OCI-LY7 (cell line): ENCODE data around the gene CEP20. TPM values are rescaled to one million over a fixed set of nuclear protein-coding genes. Genes with fewer than 3 reads are reported as not detected.

Source experiments
- BruUV-seq: library from RNA; stranded (reverse); fragments of 400-500 nt; replicated peaks from 2 replicates; lab custom pipeline; 2021; lab: Mats Ljungman, UMichigan
- CTCF ChIA-PET: fragments of 300-600 bp; sonication (Branson Sonifier 250); formaldehyde crosslinking; loops from one replicate; lab custom pipeline; 2022; ENCODE audit warnings: antibody characterized with exemption; ENCODE audit not compliant: unreplicated experiment; lab: Charles Lee
- POLR2A ChIA-PET: fragments of 300-600 bp; sonication (Branson Sonifier 250); formaldehyde crosslinking; loops from one replicate; lab custom pipeline; 2022; ENCODE audit warnings: antibody characterized with exemption; lab: Charles Lee
- DNase-seq: peaks from one replicate; pipeline ENCODE4 v3.0.0-alpha.2; 2015; ENCODE audit warnings: low spot score
- H2AFZ ChIP-seq: fragments of 200-600 bp; sonication (generic), shearing (Covaris generic); 2 replicates; pipeline ENCODE4 v1.6.1; 2014; ENCODE audit warnings: mild to moderate bottlenecking, antibody characterized with exemption, low read length, moderate library complexity
- H3K27ac ChIP-seq: fragments of 200-600 bp; sonication (generic); 2 replicates; pipeline ENCODE4 v1.5.1; 2014; ENCODE audit warnings: mixed run types, low read depth, mild to moderate bottlenecking, moderate library complexity, low read length, inconsistent platforms; ENCODE audit not compliant: poor library complexity, severe bottlenecking
- H3K36me3 ChIP-seq: fragments of 200-600 bp; sonication (generic); 2 replicates; pipeline ENCODE4 v1.6.1; 2014; ENCODE audit warnings: mild to moderate bottlenecking, antibody characterized with exemption, low read length, moderate library complexity, mixed read lengths; ENCODE audit not compliant: insufficient read depth
- H3K4me1 ChIP-seq: fragments of 200-600 bp; sonication (generic); 2 replicates; pipeline ENCODE4 v1.5.1; 2014; ENCODE audit warnings: mild to moderate bottlenecking, low read length; ENCODE audit not compliant: insufficient read depth, poor library complexity, severe bottlenecking
- H3K4me2 ChIP-seq: fragments of 200-600 bp; sonication (generic); 2 replicates; pipeline ENCODE4 v1.6.1; 2014; ENCODE audit warnings: mild to moderate bottlenecking, low read length
- H3K4me3 ChIP-seq: fragments of 200-600 bp; sonication (generic); 2 replicates; pipeline ENCODE4 v1.5.1; 2014; ENCODE audit warnings: mild to moderate bottlenecking, low read depth, low read length; ENCODE audit not compliant: poor library complexity, severe bottlenecking
- H3K79me2 ChIP-seq: fragments of 200-600 bp; sonication (generic); 2 replicates; pipeline ENCODE4 v1.6.1; 2016; ENCODE audit warnings: low read depth, mild to moderate bottlenecking, low read length, moderate library complexity, mixed read lengths; ENCODE audit not compliant: insufficient read depth
- H3K9me2 ChIP-seq: fragments of 200-600 bp; sonication (generic); 2 replicates; pipeline ENCODE4 v1.6.1; 2016; ENCODE audit warnings: mild to moderate bottlenecking, low read length, mixed read lengths; ENCODE audit not compliant: insufficient read depth
- H3K9me3 ChIP-seq: fragments of 200-600 bp; sonication (generic); 2 replicates; pipeline ENCODE4 v1.6.1; 2014; ENCODE audit warnings: mild to moderate bottlenecking, mixed run types, low read length, mixed read lengths
- H4K20me1 ChIP-seq: fragments of 200-600 bp; sonication (generic); 2 replicates; pipeline ENCODE4 v1.6.1; 2014; ENCODE audit warnings: mild to moderate bottlenecking, antibody characterized with exemption, low read length, moderate library complexity, mixed read lengths; ENCODE audit not compliant: insufficient read depth
- EZH2phosphoT487 ChIP-seq: fragments of 200-600 bp; sonication (generic); IDR thresholded peaks from 2 replicates; pipeline ENCODE4 v1.6.1; 2018; ENCODE audit warnings: low read depth, borderline replicate concordance, mild to moderate bottlenecking, mixed run types, antibody characterized with exemption, low read length, moderate library complexity, mixed read lengths
- intact Hi-C: fragments of 100-400 bp; cut with micrococcal nuclease; formaldehyde crosslinking; loops from one replicate; pipeline ENCODE4 v1.10.0; 2022; ENCODE audit not compliant: unreplicated experiment
- total RNA-seq, 2 experiments: library from RNA; depleted of rRNA in 1 of 2; stranded (reverse); fragments of >200 nt in 1 of 2; shearing (Covaris generic) in 1 of 2; gene quantifications; 2 replicates each; pipeline ENCODE4 v1.2.3, GENCODE V29; 2014 to 2022
- TF ChIP-seq, protein P1 (sequence below): fragments of 200-600 bp; sonication (generic); conservative IDR thresholded peaks from 2 replicates; pipeline ENCODE4 v1.5.1; 2014; ENCODE audit warnings: mild to moderate bottlenecking, antibody characterized with exemption, low read length, moderate library complexity, mixed read lengths

The CEP20 gene
- total RNA-seq, 2 experiments from 2014 or later: 36.6 to 62.8 TPM

DNA sequence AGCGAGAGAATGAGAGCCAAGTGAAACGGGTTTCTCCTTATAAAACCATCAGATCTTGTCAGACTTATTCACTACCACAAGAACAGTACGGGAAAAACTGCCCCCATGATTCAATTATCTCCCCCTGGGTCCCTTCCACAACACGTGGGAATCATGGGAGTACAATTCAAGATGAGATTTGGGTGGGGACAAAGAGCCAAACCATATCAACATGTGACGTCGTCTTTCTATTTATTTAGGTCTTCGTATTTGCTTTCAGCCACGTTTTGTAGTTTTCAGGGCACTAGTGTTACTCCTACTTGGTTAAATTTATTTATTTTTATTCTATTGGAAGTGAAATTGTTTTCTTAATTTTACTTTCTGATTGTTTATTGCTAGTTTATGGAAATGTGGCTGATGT is 27.9 kb upstream of the CEP20 start:
- no peak overlapping the region for H2AFZ ChIP-seq
- H3K4me2 ChIP-seq: no peak overlapping the region
- intact Hi-C loops: no loop called here
- no TSS peak for BruUV-seq
- H4K20me1 ChIP-seq: no peaks in the 10 kb centered on the region
- H3K79me2 ChIP-seq: no peaks in the 10 kb centered on the region
- TF ChIP-seq EZH2phosphoT487: no peak
- TF ChIP-seq, protein P1, sequence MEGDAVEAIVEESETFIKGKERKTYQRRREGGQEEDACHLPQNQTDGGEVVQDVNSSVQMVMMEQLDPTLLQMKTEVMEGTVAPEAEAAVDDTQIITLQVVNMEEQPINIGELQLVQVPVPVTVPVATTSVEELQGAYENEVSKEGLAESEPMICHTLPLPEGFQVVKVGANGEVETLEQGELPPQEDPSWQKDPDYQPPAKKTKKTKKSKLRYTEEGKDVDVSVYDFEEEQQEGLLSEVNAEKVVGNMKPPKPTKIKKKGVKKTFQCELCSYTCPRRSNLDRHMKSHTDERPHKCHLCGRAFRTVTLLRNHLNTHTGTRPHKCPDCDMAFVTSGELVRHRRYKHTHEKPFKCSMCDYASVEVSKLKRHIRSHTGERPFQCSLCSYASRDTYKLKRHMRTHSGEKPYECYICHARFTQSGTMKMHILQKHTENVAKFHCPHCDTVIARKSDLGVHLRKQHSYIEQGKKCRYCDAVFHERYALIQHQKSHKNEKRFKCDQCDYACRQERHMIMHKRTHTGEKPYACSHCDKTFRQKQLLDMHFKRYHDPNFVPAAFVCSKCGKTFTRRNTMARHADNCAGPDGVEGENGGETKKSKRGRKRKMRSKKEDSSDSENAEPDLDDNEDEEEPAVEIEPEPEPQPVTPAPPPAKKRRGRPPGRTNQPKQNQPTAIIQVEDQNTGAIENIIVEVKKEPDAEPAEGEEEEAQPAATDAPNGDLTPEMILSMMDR: no peak
- no peaks in the 10 kb centered on the region for H3K4me1 ChIP-seq
- no peak for DNase-seq
- no peak overlapping the region for H3K27ac ChIP-seq
- no peaks in the 10 kb centered on the region for H3K36me3 ChIP-seq
- no peaks in the 10 kb centered on the region for H3K9me2 ChIP-seq
- ChIA-PET CTCF (no interaction called here), POLR2A (no interaction called here)
- H3K9me3 ChIP-seq: no peaks in the 10 kb centered on the region
- no peak overlapping the region for H3K4me3 ChIP-seq

DNA sequence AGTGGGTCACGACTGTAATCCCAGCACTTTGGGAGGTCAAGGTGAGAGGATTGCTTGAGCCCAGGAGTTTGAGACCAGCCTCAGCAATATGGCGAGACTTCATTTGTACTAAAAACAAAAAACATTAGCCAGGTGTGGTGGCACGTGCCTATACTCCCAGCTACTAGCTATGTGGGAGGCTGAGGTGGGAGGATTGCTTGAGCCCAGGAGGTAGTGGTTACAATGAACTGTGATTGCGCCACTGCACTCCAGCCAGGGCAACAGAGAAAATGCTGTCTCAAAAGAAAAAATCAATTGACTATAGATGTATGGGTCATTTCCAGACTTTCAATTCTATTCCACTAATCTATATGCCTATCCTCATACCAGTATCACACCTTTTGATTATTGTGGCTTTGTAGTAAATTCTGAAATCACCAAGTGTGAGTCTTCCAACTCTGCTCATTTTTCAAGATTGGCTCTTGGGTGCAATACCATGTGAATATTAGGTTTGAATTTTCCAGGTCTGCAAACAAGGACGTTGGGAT is 27.2 kb upstream of the CEP20 start:
- no peaks in the 10 kb centered on the region for H3K36me3 ChIP-seq
- H3K27ac ChIP-seq: no peak overlapping the region
- TF ChIP-seq EZH2phosphoT487: no peak
- DNase-seq: no peak
- ChIA-PET POLR2A (no interaction called here), CTCF (no interaction called here)
- no peaks in the 10 kb centered on the region for H3K4me1 ChIP-seq
- H3K4me2 ChIP-seq: no peak overlapping the region
- no peaks in the 10 kb centered on the region for H3K9me3 ChIP-seq
- H3K79me2 ChIP-seq: no peaks in the 10 kb centered on the region
- BruUV-seq: no TSS peak
- no peaks in the 10 kb centered on the region for H3K9me2 ChIP-seq
- intact Hi-C loops: no loop called here
- H3K4me3 ChIP-seq: no peak overlapping the region
- H4K20me1 ChIP-seq: no peaks in the 10 kb centered on the region
- no peak overlapping the region for H2AFZ ChIP-seq

DNA sequence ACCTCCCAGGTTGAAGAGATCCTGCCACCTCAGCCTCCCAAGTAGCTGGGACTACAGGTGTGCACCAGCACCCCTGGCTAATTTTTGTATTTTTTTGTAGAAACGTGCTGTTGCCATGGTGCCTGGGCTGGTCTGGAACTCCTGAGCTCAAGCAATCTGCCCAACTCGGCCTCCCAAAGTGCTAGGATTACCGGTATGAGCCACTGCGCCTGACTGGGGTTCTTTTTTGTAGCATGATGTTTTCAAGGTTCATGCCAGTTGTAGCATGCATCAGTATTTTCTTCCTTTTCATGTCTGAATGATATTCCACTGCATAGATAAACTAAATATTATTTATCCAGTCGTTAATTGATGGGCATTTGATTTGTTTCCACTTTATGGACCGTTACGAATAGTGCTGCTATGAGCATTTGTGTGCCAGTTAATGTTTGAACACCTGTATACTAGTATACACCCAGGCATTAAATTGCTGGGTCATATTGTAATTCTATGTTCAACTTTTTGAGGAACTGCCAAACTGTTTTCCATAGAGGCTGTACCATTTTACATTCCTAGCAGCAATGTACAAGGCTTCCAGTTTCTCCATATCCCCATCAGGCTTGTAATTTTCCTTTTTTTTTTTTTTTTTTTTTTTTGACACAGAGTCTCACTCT is 24.8 kb upstream of the CEP20 start:
- H3K4me2 ChIP-seq: no peak overlapping the region
- DNase-seq: no peak
- H3K9me3 ChIP-seq: no peaks in the 10 kb centered on the region
- H3K4me3 ChIP-seq: no peak overlapping the region
- H3K36me3 ChIP-seq: no peaks in the 10 kb centered on the region
- CTCF ChIA-PET: no interaction called here
- H2AFZ ChIP-seq: no peak overlapping the region
- H3K79me2 ChIP-seq: no peaks in the 10 kb centered on the region
- TF ChIP-seq EZH2phosphoT487: no peak
- TF ChIP-seq, protein P1: no peak
- POLR2A ChIA-PET: no interaction called here
- H4K20me1 ChIP-seq: no peaks in the 10 kb centered on the region
- intact Hi-C loops: no loop called here
- no TSS peak for BruUV-seq
- H3K9me2 ChIP-seq: no peaks in the 10 kb centered on the region
- H3K4me1 ChIP-seq: peaks cover 3% of the 10 kb centered on the region
- H3K27ac ChIP-seq: no peak overlapping the region
